RWPE1 (cell line): ENCODE data around the gene CRLF2.
"Not testable (repeated sequence)": the region's sequence is repeated elsewhere in the genome, so short reads cannot be mapped to it uniquely, and the experiment has no call there.

Source experiments
- CTCF ChIA-PET: fragments of 350-600 bp; sonication (Branson Sonifier 250); formaldehyde crosslinking; extraction: SDS; loops from one replicate; lab custom pipeline; 2021; lab: Yijun Ruan, JAX
- POLR2A ChIA-PET: fragments of 400-600 bp; formaldehyde crosslinking; extraction: SDS; loops from one replicate; lab custom pipeline; 2020; ENCODE audit warnings: antibody characterized with exemption; ENCODE audit not compliant: low non-redundant PET; lab: Yijun Ruan, JAX
- DNase-seq: peaks from one replicate; pipeline ENCODE4 v3.0.0; 2012; ENCODE audit warnings: low spot score
- H3K27ac ChIP-seq: fragments of 450-650 bp; 2 replicates; pipeline ENCODE4 v1.5.1; 2017
- TF ChIP-seq, protein P1 (sequence below): fragments of 450-650 bp; conservative IDR thresholded peaks from 2 replicates; pipeline ENCODE4 v1.5.1; 2017; ENCODE audit warnings: low read depth, mild to moderate bottlenecking

The CRLF2 gene, protein sequence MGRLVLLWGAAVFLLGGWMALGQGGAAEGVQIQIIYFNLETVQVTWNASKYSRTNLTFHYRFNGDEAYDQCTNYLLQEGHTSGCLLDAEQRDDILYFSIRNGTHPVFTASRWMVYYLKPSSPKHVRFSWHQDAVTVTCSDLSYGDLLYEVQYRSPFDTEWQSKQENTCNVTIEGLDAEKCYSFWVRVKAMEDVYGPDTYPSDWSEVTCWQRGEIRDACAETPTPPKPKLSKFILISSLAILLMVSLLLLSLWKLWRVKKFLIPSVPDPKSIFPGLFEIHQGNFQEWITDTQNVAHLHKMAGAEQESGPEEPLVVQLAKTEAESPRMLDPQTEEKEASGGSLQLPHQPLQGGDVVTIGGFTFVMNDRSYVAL

GRCh38 chrX:1212532-1212931 is at the start of gene CRLF2:
CRLF2 (minus strand) TSS chrX:1212649; CDS start chrX:1212634, 15 bp downstream.
- no peak for DNase-seq

GRCh38 chrX:1261771-1262170 is 49.3 kb upstream of the CRLF2 start:
- H3K27ac ChIP-seq, POLR2A ChIA-PET, DNase-seq, CTCF ChIA-PET: not testable (repeated sequence)

More at GRCh38 chrX:1212532-1212931, at the start of gene CRLF2:
- no peak within 1 kb of the TSS for H3K27ac ChIP-seq
- CTCF ChIA-PET = no interaction called here
- TF ChIP-seq, protein P1, sequence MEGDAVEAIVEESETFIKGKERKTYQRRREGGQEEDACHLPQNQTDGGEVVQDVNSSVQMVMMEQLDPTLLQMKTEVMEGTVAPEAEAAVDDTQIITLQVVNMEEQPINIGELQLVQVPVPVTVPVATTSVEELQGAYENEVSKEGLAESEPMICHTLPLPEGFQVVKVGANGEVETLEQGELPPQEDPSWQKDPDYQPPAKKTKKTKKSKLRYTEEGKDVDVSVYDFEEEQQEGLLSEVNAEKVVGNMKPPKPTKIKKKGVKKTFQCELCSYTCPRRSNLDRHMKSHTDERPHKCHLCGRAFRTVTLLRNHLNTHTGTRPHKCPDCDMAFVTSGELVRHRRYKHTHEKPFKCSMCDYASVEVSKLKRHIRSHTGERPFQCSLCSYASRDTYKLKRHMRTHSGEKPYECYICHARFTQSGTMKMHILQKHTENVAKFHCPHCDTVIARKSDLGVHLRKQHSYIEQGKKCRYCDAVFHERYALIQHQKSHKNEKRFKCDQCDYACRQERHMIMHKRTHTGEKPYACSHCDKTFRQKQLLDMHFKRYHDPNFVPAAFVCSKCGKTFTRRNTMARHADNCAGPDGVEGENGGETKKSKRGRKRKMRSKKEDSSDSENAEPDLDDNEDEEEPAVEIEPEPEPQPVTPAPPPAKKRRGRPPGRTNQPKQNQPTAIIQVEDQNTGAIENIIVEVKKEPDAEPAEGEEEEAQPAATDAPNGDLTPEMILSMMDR = no peak
- POLR2A ChIA-PET = no interaction called here

DNA sequence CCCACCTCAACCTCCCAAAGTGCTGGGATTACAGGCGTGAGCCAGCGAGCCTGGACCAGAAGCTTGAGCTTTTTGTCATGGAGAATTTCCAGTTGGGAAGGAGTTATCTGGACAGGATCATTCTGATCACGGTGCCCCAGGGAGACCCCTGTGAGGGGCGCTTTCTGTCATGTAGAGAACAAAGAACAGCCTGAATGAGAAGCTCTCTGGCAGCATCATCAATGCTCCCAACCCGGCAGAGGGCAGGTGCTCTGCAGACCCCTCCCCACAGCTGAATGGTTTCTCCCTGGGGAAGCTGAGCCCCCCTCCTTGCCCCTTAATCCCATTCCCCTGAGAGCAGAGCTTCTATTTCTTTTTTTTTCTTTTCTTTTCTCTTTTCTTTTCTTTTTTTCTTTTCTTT is 48.8 kb upstream of the CRLF2 start:
- no peak overlapping the region for H3K27ac ChIP-seq
- TF ChIP-seq, protein P1 = no peak
- ChIA-PET CTCF (no interaction called here), POLR2A (no interaction called here)
- DNase-seq = no peak

DNA sequence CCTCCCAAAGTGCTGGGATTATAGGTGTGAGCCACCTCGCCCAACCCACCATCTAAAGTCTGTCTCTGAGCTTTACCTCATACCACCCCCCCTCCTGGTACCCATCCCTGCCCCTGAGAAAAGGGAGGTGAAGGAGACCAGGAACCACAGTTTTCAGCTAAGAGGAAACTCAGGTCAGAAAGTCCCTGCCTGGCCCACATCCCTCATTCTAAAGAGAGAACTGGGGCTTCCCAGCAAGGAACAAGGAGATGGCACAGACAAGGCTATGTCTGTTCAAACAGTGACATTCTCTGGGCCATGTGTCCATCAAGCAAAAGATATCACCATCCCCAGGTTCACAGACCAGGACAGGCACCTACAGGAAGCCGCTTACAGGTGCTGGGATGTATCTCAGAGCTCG is 40.4 kb upstream of the CRLF2 start:
- CTCF ChIA-PET = no interaction called here

GRCh38 chrX:1249101-1249887 is 36.8 kb upstream of the CRLF2 start:
- DNase-seq = no peak
- TF ChIP-seq, protein P1 = no peak
- POLR2A ChIA-PET = no interaction called here
- CTCF ChIA-PET = no interaction called here
- no peak overlapping the region for H3K27ac ChIP-seq

More for the DNA sequence above, 40.4 kb upstream of the CRLF2 start:
- no peak for DNase-seq
- POLR2A ChIA-PET = no interaction called here
- TF ChIP-seq, protein P1 = no peak
- H3K27ac ChIP-seq = no peak overlapping the region

- POLR2A ChIA-PET = no interaction called here
- peak; percentile 7 for DNase-seq
- CTCF ChIA-PET = no interaction called here
- H3K27ac ChIP-seq = no peak overlapping the region
- TF ChIP-seq, protein P1 = no peak
These were observed 36.0 kb upstream of the CRLF2 start for GRCh38 chrX:1248331-1249061.
